ENCODE data around the gene KIF12.

Gene KIF12

DNA sequence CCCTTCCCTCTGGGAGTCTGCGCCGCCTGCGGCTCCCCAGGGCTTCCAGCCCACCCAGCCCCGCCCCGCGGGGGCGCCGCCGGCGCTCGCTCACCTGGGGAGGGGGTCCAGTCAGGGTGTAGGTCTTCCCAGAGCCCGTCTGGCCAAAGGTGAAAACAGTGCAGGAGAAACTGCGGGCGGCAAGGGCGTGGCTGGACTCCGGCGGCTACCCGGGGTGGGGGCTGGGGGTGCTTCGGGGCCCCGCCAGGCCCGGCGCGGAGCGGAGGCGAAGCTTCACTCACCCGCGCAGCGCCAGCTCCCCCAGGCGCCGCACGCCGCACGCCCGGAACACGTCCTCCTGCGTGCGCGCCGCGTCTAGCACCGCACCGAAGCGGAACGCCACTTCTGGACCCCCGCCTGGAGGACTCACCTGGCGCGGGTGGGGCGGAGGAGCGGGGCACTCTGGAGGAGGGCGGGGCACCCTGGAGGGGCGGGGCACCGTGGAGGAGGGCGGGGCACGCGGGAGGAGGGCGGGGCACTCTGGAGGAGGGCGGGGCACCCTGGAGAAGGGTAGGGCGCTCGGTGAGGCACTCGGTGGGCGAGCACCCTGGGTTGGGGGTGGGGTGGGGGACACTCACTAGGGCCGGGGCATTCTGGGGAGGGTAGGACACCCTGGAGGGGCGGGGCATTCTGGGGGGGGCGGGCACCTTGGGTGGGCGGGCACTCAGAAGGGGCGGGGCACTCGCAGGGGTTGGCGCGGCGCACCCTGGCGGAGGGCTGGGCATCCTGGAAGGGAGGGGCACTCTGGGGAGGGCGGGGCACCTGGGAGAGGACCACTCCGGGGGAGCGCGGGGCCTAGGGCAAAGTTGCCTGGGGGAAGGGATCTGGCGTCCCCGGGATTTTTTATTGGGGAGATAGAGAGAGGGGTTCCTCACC, 814 bp downstream of the KIF12 start:
- H3F3A ChIP-seq (ENCODE audit: control insufficient read depth, insufficient read depth), result no peaks in the 10 kb centered on the region
- no peaks in the 10 kb centered on the region for H3K79me2 ChIP-seq (ENCODE audit: control insufficient read depth, low read length)
- H4K20me1 ChIP-seq (ENCODE audit: control insufficient read depth, insufficient read depth, low read depth, low read length), result no peaks in the 10 kb centered on the region
- H3K27me3 ChIP-seq (ENCODE audit: control insufficient read depth, low read length), result no peaks in the 10 kb centered on the region
- H3K9me3 ChIP-seq (ENCODE audit: control insufficient read depth, insufficient read depth, low read length), result no peaks in the 10 kb centered on the region; the same call in 1 of the 2 replicates
- no peak overlapping the region for H3K4me2 ChIP-seq (ENCODE audit: low read length)
- H3K36me3 ChIP-seq (ENCODE audit: control insufficient read depth, low read length), result no peaks in the 10 kb centered on the region
- H3K27ac ChIP-seq (ENCODE audit: low read depth, low read length), result no peak overlapping the region
- no peak overlapping the region for H3K4me3 ChIP-seq (ENCODE audit: low read length)
- H3K9me2 ChIP-seq (replicated peaks; ENCODE audit: control insufficient read depth, low read length), result no peaks in the 10 kb centered on the region
- TF ChIP-seq EZH2phosphoT487 (IDR thresholded peaks at IDR 0.05; ENCODE audit: borderline replicate concordance, low read length), result no peak
- TF ChIP-seq, protein P1, sequence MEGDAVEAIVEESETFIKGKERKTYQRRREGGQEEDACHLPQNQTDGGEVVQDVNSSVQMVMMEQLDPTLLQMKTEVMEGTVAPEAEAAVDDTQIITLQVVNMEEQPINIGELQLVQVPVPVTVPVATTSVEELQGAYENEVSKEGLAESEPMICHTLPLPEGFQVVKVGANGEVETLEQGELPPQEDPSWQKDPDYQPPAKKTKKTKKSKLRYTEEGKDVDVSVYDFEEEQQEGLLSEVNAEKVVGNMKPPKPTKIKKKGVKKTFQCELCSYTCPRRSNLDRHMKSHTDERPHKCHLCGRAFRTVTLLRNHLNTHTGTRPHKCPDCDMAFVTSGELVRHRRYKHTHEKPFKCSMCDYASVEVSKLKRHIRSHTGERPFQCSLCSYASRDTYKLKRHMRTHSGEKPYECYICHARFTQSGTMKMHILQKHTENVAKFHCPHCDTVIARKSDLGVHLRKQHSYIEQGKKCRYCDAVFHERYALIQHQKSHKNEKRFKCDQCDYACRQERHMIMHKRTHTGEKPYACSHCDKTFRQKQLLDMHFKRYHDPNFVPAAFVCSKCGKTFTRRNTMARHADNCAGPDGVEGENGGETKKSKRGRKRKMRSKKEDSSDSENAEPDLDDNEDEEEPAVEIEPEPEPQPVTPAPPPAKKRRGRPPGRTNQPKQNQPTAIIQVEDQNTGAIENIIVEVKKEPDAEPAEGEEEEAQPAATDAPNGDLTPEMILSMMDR (IDR thresholded peaks at IDR 0.05; ENCODE audit: low read depth, low read length, poor library complexity, severe bottlenecking), result no peak
- H3K4me1 ChIP-seq (ENCODE audit: control insufficient read depth, low read length), result no peaks in the 10 kb centered on the region

DNA sequence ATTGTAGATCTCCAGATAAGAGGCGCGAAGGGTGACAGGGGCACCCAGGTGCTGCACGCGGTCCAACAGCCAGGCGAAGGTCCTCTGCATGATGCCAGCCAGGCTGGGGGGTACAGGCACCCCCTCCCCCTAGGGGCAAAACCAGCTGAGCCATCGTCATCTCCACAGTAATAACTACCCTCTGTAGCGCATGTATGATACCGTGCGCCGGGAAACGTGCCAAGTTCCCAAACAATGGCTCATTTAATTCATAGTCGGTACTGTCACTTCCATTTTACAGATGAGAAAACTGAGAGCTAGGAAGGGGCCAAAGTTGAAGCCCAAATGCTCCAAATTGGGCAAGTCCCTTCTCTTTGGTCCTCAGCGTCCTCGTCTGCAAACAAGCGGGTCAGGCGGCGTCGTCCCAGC, 1.5 kb downstream of the KIF12 start:
- H3F3A ChIP-seq (ENCODE audit: control insufficient read depth, insufficient read depth), result no peaks in the 10 kb centered on the region
- no peaks in the 10 kb centered on the region; the same call in 1 of the 2 replicates for H3K9me3 ChIP-seq (ENCODE audit: control insufficient read depth, insufficient read depth, low read length)
- H3K36me3 ChIP-seq (ENCODE audit: control insufficient read depth, low read length), result no peaks in the 10 kb centered on the region
- no peak overlapping the region for H3K4me3 ChIP-seq (ENCODE audit: low read length)
- no peak overlapping the region for H3K4me2 ChIP-seq (ENCODE audit: low read length)
- no peaks in the 10 kb centered on the region for H3K79me2 ChIP-seq (ENCODE audit: control insufficient read depth, low read length)
- no peaks in the 10 kb centered on the region for H4K20me1 ChIP-seq (ENCODE audit: control insufficient read depth, insufficient read depth, low read depth, low read length)
- no peaks in the 10 kb centered on the region for H3K4me1 ChIP-seq (ENCODE audit: control insufficient read depth, low read length)
- TF ChIP-seq, protein P1 (IDR thresholded peaks at IDR 0.05; ENCODE audit: low read depth, low read length, poor library complexity, severe bottlenecking), result no peak
- TF ChIP-seq EZH2phosphoT487 (IDR thresholded peaks at IDR 0.05; ENCODE audit: borderline replicate concordance, low read length), result no peak
- H3K27me3 ChIP-seq (ENCODE audit: control insufficient read depth, low read length), result no peaks in the 10 kb centered on the region
- H3K27ac ChIP-seq (ENCODE audit: low read depth, low read length), result no peak overlapping the region
- no peaks in the 10 kb centered on the region for H3K9me2 ChIP-seq (replicated peaks; ENCODE audit: control insufficient read depth, low read length)

DNA sequence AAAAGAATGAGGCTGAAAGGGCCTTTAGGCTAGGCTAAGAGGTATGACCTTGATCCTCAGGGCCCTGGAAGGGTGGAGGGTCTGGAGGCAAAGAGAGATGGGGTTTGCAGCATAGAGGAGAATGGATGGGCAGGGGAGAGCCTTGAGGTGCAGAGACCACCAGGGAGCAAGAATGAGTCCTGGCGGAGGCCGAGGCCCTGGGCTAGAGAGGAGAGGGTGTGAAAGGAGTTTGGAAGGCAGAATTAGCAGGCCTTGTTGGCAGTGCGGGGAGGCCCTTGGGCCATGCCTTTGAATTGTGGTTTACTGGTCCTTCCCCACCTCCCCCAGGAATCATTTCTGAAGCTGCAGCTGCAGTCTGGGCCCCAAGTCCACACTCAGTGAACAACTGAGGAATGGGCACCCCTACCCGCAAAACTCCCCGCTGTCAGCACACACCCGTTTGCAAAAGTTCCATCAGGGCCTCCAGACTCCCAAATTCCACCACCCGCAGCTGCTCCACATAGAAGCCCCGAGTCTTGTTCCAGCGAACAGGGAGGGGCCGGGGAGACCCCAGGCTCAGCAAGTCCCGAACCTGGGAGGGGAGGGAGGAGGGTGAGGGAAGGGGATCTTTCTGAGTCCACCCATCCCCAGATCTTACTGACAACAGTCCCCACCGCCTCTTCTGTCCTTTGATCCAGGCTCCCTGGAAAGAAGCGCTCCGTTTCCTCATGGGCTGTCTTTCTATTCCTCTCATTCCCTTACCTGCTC, 2.1 kb downstream of the KIF12 start:
- Histone ChIP-seq H3K9me3 (ENCODE audit: control insufficient read depth, insufficient read depth, low read length) (no peaks in the 10 kb centered on the region; the same call in 1 of the 2 replicates), H3K27ac (ENCODE audit: low read depth, low read length) (no peak overlapping the region), H3K79me2 (ENCODE audit: control insufficient read depth, low read length) (no peaks in the 10 kb centered on the region), H3F3A (ENCODE audit: control insufficient read depth, insufficient read depth) (no peaks in the 10 kb centered on the region), H3K4me2 (ENCODE audit: low read length) (no peak overlapping the region), H3K4me1 (ENCODE audit: control insufficient read depth, low read length) (no peaks in the 10 kb centered on the region), H3K4me3 (ENCODE audit: low read length) (no peak overlapping the region), H3K27me3 (ENCODE audit: control insufficient read depth, low read length) (no peaks in the 10 kb centered on the region), H3K36me3 (ENCODE audit: control insufficient read depth, low read length) (no peaks in the 10 kb centered on the region), H3K9me2 (replicated peaks; ENCODE audit: control insufficient read depth, low read length) (no peaks in the 10 kb centered on the region), H4K20me1 (ENCODE audit: control insufficient read depth, insufficient read depth, low read depth, low read length) (no peaks in the 10 kb centered on the region)
- no peak for TF ChIP-seq EZH2phosphoT487 (IDR thresholded peaks at IDR 0.05; ENCODE audit: borderline replicate concordance, low read length)
- TF ChIP-seq, protein P1 (IDR thresholded peaks at IDR 0.05; ENCODE audit: low read depth, low read length, poor library complexity, severe bottlenecking), result no peak
